Omental fat pad (tissue), 4 donors: ENCODE measurements around the gene PROZ. TPM values are rescaled to one million over a fixed set of nuclear protein-coding genes. Genes with fewer than 3 reads are reported as not detected.

Experiments
- ATAC-seq: fragments of 150-250 bp; one replicate; pipeline ENCODE4 v1.9.1; 2016; ENCODE audit warnings: mild to moderate bottlenecking, moderate library complexity; ENCODE audit not compliant: low FRiP score
- DNase-seq: peaks from one replicate; pipeline ENCODE4 v3.0.0-alpha.2; 2019; ENCODE audit warnings: low spot score
- CTCF ChIP-seq, 3 donors: fragments of 450-650 bp; IDR thresholded peaks; one replicate each; pipeline ENCODE4 v1.5.1; 2016 to 2017; ENCODE audit warnings: antibody characterized with exemption in 3 of 3, mild to moderate bottlenecking in 3 of 3, moderate library complexity in 2 of 3
- small RNA-seq: library from RNA; depleted of rRNA; stranded (forward); fragments of <200 nt; gene quantifications from one replicate; pipeline ENCODE3, GENCODE V24; 2016
- total RNA-seq, 4 donors: library from RNA; depleted of rRNA; stranded (reverse); fragments of >200 nt; gene quantifications; one replicate each; pipeline ENCODE4 v1.1.0, GENCODE V29; 2016

PROZ gene
- total RNA-seq, 4 donors from 2014 or later = not detected

- TF ChIP-seq CTCF (IDR thresholded peaks at IDR 0.05) = no peak
- ATAC-seq (no peak), DNase-seq (no peak)
Measured at GRCh38 chr13:113218586-113218985, 60.1 kb downstream of the PROZ start.

GRCh38 chr13:113219256-113219940, 61.0 kb downstream of the PROZ start:
- ATAC-seq (no peak), DNase-seq (no peak)
- no peak for TF ChIP-seq CTCF (IDR thresholded peaks at IDR 0.05)

- no peak for TF ChIP-seq CTCF (IDR thresholded peaks at IDR 0.05)
- ATAC-seq (no peak), DNase-seq (no peak)
Measured at GRCh38 chr13:113220141-113220598, 61.7 kb downstream of the PROZ start.

- no peak for DNase-seq
- no peak for ATAC-seq
Measured at GRCh38 chr13:113220877-113221276, 62.4 kb downstream of the PROZ start.

More at GRCh38 chr13:113220877-113221276, 62.4 kb downstream of the PROZ start:
- no peak for TF ChIP-seq CTCF (IDR thresholded peaks at IDR 0.05)

Small RNAs within 50 kb of the gene (small RNA-seq; reads per million reads assigned to genes)
- not detected for gene AL137002.1

Other genes with a start within 250 kb of the PROZ start
- gene MCF2L, start 189.4 kb upstream of the PROZ start, total RNA-seq = 100 to 1,000 TPM in 1 of 4 donors, 10 to 100 TPM in 3; 12.8 to 169 (median 41.5) TPM
- gene F7, start 52.9 kb upstream of the PROZ start, total RNA-seq = under 1 TPM in 2 of 4 donors, not detected in 2; 0.24 to 0.74 TPM
- gene F10, start 35.8 kb upstream of the PROZ start, total RNA-seq = 10 to 100 TPM; 10.8 to 51.1 (median 13.6) TPM
- 10 to 100 TPM; 44.8 to 45.8 (median 44.8) TPM for gene PCID2, start 50.0 kb downstream of the PROZ start, total RNA-seq
- 100 to 1,000 TPM in 1 of 4 donors, 10 to 100 TPM in 3; 70.8 to 145 (median 86.8) TPM for gene CUL4A, start 51.0 kb downstream of the PROZ start, total RNA-seq
- 100 to 1,000 TPM in 2 of 4 donors, 10 to 100 TPM in 2; 91.0 to 132 (median 106) TPM for gene LAMP1, start 138.6 kb downstream of the PROZ start, total RNA-seq
- gene GRTP1, start 205.5 kb downstream of the PROZ start, total RNA-seq = 1 to 10 TPM; 1.7 to 4.4 (median 2.1) TPM